ENCODE results near the gene ZFHX3. TPM values are rescaled to one million over a fixed set of nuclear protein-coding genes. Genes with fewer than 3 reads are reported as not detected.

The ZFHX3 gene
- polyA plus RNA-seq, 1 donor from 2014 or later, result 26.4 TPM

DNA sequence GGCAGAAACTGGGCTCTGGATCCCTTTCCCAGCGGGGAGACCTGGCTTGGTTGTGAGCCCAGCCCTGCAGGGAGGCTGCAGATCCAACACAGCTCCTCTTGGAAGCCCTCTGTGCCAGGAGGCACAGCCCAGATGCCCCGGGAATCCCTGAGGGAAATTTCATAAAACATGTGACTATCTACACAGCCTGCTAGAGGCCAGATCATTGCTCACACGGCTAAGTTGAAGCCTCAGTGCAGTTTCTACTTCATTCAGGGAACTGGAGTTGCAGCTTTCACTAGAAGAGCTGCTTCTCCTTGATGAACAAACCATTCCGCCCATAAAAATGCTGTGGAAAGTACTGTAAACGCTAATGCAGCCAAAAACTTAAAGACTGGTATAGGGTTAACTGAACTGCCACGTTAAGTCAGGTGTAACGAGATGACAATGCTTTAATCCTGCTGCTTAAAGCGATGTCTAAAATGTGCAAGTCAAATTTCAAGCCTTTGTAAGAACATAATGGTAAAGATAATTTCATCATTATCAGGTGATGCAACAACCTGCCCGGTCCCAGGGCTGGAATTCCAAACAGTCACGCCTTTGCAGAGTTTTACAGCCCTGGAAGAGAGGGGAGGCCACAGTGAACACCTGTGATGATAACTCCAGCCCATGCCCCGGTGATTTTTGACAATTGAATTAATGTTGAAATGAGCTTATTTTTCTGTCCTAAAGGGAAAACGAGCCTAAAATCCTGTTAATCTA lies 172.5 kb downstream of the ZFHX3 start:
- peak overlapping the region; percentile 24 for H3K27ac ChIP-seq (ENCODE audit: low read length)

DNA sequence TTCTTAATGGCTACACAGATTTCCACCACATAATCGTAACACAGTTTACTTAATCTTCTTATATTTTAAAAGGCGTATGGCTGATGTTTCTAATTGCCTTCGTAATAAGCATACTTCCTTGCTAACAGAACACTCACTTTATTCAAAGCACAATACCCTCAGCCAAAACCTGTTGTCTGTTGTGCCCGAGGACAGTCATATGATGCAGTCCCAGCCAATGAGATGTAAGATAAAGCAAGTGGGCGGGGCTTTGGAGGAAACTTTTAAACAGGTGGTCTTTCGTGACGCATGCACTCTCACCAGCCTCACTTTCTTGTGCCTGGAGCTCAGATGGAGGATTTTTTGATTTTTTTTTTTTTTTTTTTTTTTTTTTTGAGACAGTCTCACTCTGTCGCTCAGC lies 174.1 kb downstream of the ZFHX3 start:
- H3K9me3 ChIP-seq (ENCODE audit: low read length), result no peaks in the 10 kb centered on the region
- no peak overlapping the region for H3K9ac ChIP-seq (ENCODE audit: low read length)
- H3K27ac ChIP-seq (ENCODE audit: low read length), result no peak overlapping the region
- H3K27me3 ChIP-seq (ENCODE audit: insufficient read depth, low read depth, low read length), result no peaks in the 10 kb centered on the region
- no peak for TF ChIP-seq EZH2 (IDR thresholded peaks at IDR 0.05; ENCODE audit: borderline replicate concordance, insufficient read depth, low read length, poor library complexity, severe bottlenecking)
- no peak for TF ChIP-seq EP300 (conservative IDR thresholded peaks at IDR 0.05; ENCODE audit: poor library complexity, severe bottlenecking)
- no peak for TF ChIP-seq TAF1 (IDR thresholded peaks at IDR 0.05; ENCODE audit: low read depth)
- TF ChIP-seq POLR2AphosphoS5 (IDR thresholded peaks at IDR 0.05), result no peak
- no peak for TF ChIP-seq CTCF (IDR thresholded peaks at IDR 0.05; ENCODE audit: poor library complexity, severe bottlenecking)
- TF ChIP-seq SMC3 (conservative IDR thresholded peaks at IDR 0.05; ENCODE audit: poor library complexity), result no peak
- TF ChIP-seq RAD21 (conservative IDR thresholded peaks at IDR 0.05), result no peak
- no peak for TF ChIP-seq MXI1 (conservative IDR thresholded peaks at IDR 0.05; ENCODE audit: poor library complexity, severe bottlenecking)
- TF ChIP-seq, protein P1, sequence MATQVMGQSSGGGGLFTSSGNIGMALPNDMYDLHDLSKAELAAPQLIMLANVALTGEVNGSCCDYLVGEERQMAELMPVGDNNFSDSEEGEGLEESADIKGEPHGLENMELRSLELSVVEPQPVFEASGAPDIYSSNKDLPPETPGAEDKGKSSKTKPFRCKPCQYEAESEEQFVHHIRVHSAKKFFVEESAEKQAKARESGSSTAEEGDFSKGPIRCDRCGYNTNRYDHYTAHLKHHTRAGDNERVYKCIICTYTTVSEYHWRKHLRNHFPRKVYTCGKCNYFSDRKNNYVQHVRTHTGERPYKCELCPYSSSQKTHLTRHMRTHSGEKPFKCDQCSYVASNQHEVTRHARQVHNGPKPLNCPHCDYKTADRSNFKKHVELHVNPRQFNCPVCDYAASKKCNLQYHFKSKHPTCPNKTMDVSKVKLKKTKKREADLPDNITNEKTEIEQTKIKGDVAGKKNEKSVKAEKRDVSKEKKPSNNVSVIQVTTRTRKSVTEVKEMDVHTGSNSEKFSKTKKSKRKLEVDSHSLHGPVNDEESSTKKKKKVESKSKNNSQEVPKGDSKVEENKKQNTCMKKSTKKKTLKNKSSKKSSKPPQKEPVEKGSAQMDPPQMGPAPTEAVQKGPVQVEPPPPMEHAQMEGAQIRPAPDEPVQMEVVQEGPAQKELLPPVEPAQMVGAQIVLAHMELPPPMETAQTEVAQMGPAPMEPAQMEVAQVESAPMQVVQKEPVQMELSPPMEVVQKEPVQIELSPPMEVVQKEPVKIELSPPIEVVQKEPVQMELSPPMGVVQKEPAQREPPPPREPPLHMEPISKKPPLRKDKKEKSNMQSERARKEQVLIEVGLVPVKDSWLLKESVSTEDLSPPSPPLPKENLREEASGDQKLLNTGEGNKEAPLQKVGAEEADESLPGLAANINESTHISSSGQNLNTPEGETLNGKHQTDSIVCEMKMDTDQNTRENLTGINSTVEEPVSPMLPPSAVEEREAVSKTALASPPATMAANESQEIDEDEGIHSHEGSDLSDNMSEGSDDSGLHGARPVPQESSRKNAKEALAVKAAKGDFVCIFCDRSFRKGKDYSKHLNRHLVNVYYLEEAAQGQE (IDR thresholded peaks at IDR 0.05; ENCODE audit: borderline replicate concordance), result no peak
- peaks cover 77% of the 10 kb centered on the region for H3K79me2 ChIP-seq (replicated peaks; ENCODE audit: insufficient read depth, low read length)
- no peaks in the 10 kb centered on the region for H3K36me3 ChIP-seq (ENCODE audit: insufficient read depth, low read length)
- no peaks in the 10 kb centered on the region for H3F3A ChIP-seq (ENCODE audit: insufficient read depth, low read length, poor library complexity, severe bottlenecking)
- H3K4me3 ChIP-seq (ENCODE audit: low read length), result no peak overlapping the region
- H4K20me1 ChIP-seq (ENCODE audit: insufficient read depth), result peaks cover 26% of the 10 kb centered on the region
- no peaks in the 10 kb centered on the region for H3K9me2 ChIP-seq (ENCODE audit: insufficient read depth, low read length)
- no peak overlapping the region for H2AFZ ChIP-seq (ENCODE audit: low read depth, low read length)
- H3K4me2 ChIP-seq (ENCODE audit: low read length), result no peak overlapping the region

More for the DNA sequence above, 172.5 kb downstream of the ZFHX3 start:
- no peaks in the 10 kb centered on the region for H3K36me3 ChIP-seq (ENCODE audit: insufficient read depth, low read length)
- H3K79me2 ChIP-seq (replicated peaks; ENCODE audit: insufficient read depth, low read length), result peaks cover 76% of the 10 kb centered on the region
- H3F3A ChIP-seq (ENCODE audit: insufficient read depth, low read length, poor library complexity, severe bottlenecking), result no peaks in the 10 kb centered on the region
- H3K27me3 ChIP-seq (ENCODE audit: insufficient read depth, low read depth, low read length), result no peaks in the 10 kb centered on the region
- no peak overlapping the region for H3K9ac ChIP-seq (ENCODE audit: low read length)
- TF ChIP-seq SMC3 (conservative IDR thresholded peaks at IDR 0.05; ENCODE audit: poor library complexity) (no peak), POLR2AphosphoS5 (IDR thresholded peaks at IDR 0.05) (no peak), CTCF (IDR thresholded peaks at IDR 0.05; ENCODE audit: poor library complexity, severe bottlenecking) (no peak), EZH2 (IDR thresholded peaks at IDR 0.05; ENCODE audit: borderline replicate concordance, insufficient read depth, low read length, poor library complexity, severe bottlenecking) (no peak), RAD21 (conservative IDR thresholded peaks at IDR 0.05) (no peak), MXI1 (conservative IDR thresholded peaks at IDR 0.05; ENCODE audit: poor library complexity, severe bottlenecking) (no peak), TAF1 (IDR thresholded peaks at IDR 0.05; ENCODE audit: low read depth) (no peak), EP300 (conservative IDR thresholded peaks at IDR 0.05; ENCODE audit: poor library complexity, severe bottlenecking) (no peak)
- peaks cover 37% of the 10 kb centered on the region for H4K20me1 ChIP-seq (ENCODE audit: insufficient read depth)
- no peak overlapping the region for H3K4me2 ChIP-seq (ENCODE audit: low read length)
- no peak overlapping the region for H3K4me3 ChIP-seq (ENCODE audit: low read length)
- H2AFZ ChIP-seq (ENCODE audit: low read depth, low read length), result no peak overlapping the region
- H3K9me3 ChIP-seq (ENCODE audit: low read length), result no peaks in the 10 kb centered on the region
- no peaks in the 10 kb centered on the region for H3K9me2 ChIP-seq (ENCODE audit: insufficient read depth, low read length)

All from neural cell (in vitro differentiated cells).